HUDEP-2 (cell line): ENCODE data around the gene BNIP5.

Experiments
- DNase-seq, 76 experiments: peaks; one replicate each; lab custom pipeline; 2025; ENCODE audit not compliant: unreplicated experiment in 76 of 76; lab: John Stamatoyannopoulos, UW

The BNIP5 gene, protein sequence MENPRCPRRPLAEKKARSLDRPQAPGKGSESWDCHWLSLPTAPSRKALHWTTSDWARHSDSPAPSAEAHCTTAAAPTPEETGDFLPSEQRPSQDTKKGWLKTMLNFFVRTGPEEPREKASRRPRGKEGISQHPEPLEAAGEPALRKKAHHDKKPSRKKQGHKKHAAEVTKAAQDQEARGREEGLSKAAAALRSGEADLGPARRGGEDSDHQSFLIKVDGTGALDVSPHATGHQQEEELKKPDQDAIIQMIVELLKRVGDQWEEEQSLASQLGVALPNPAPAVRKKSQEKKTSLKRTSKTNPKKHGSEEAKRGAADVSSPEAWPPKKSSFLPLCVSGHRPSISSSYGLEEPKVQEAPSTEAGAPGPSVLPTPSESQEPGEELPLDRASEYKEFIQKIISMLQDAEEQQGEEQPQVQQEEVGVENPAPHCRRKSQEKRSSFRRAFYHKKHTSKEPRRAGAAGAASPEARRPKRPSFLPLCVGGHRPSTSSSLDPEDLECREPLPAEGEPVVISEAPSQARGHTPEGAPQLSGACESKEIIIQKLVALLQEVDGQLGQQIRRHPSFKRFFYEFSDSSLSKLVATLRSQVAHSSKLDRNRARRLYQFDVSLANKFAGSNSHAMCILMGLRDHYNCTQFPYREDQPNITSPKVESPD

DNA sequence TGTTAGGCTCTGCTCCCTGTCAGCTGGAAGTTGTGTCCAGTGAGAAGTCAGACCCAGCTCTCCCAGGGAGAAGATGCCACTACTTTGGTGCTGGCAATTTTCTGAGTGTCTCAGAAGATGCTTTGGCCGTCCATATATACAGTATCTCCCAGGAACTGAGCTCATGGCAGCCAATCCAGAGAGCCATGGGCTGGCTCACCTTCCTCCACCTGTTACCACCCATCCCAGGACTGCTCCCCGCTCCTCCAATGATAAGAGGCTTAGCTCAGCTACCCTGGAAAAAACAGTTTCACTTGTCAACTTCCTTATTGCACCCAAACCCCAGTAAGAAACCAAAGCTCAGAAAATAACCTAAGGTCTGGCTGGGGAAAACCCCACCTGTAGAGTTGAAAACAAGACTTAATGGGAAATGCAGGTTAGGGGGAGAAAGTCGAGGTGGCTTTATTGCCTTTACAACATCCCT lies at the start of gene BNIP5:
BNIP5 (minus strand) TSS at position 110 of the 463 bp plus-strand sequence. CDS start 6,198 bp downstream, outside the sequence.
- no peak for DNase-seq

DNA sequence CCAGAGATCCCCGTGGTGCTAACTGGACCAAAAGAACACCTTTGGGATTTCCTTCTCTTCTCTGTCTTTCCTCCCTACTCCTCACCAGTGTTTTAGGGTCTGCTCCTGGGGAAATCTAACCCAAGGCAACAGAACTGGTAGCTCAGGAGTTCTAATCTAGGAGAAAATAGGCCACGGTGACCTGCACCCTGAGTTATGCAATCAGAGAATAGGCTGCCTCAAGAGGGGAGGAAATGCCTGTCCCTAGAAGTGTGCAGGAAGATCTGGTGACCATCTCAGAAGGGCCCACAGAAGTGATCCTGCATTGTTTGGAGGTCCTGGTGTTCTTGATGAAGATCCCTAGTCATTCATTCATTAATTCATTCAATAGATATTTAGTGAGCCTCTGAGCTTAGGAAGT lies 47.4 kb upstream of the BNIP5 start:
- DNase-seq = no peak

DNA sequence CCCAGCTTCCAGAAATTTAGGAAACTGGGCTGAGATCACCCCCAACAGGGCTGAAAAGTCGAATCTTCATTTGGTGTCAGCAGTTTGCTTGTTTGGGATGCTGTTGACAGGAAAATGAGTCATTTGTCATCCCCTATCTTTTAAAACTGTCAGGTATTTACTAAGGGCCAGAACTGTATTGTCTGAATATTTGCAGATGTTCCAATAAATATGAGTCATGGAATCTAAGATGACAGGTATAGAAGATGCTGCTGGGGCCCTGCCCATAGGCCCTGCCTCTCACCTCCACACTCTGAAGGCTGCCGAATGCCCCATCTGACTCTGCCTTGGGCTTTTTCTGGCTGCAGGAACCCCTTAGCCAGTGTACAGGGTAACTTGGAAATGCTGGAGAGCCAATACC lies 46.9 kb upstream of the BNIP5 start:
- no peak for DNase-seq

DNA sequence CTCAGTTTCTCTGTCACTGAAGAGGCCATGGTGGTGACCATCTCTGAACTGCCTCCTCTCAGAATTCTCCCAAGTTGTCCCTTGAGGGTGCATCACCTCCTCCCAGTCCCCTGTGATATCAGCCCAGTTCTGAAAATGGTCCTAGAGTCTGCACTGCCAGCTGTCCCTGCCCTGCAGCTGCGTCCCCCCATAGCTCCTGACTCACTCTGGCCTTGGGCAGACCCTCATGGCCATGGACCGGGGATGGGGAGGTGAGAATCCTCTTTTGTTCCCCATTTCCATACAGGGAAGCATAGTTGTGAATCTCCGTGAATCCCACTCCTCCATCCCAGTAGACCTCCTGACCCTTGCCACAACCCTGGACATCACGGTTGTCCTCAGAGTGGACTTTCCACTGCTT lies 46.3 kb upstream of the BNIP5 start:
- DNase-seq = no peak

DNA sequence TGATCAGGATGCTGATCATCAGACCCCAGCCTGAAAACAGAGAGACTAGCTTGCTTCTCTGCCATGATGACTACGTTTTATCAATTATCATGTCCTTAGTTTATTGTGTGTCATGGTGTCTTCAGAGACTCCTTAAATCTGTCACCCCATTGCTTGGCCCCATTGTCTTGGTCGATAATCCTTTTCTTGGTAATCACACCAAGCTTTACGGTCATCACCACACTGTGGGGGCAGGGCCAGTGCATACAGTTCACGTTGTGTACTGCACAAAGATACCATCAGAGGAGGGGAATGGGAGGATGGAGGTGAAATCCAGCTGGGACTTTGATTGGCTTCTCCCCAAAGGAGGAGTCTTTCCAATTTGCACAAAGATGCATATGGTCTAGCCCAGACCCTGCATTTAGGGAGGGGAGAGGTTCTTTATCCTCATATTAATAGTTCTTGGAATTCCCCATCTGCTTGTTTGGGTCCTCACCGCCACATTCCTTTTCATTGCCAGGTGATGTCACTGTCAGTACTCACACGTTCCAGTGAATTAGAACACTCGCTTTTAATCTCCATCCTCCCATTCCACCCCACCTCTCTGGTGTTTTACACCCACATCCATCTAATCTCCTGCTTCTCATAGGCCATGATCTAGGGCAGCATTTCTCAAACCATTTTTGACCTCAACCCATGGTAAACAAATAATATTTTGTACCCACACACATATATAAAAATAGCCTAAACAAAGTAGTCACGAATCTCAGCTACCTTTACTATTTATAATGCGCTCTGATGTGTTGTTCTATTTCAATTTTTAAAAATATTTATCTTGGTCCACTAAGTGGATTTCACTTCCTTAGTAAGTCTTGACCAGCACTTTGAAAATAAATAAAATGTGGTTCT lies 45.1 kb upstream of the BNIP5 start:
- no peak for DNase-seq

DNA sequence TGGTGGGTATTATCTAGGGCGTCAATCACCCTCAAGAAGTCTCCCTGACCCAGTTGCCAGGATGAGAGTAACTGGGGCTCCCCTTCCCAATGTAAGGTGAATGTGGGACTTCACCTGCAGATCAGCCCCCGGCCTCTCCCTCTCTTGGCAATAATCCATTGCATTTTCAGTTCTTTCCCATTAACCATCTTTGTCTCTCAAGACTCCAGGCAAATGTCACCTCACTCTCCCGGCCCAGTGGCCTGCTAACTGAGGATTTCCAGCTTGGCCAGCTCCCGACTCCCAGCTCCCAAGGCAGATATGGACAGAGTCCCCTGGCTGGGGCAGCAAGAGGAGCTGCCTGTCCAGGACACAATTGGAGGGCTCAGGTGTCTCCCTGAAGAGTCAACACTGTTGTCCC lies 43.5 kb upstream of the BNIP5 start:
- DNase-seq = no peak

DNA sequence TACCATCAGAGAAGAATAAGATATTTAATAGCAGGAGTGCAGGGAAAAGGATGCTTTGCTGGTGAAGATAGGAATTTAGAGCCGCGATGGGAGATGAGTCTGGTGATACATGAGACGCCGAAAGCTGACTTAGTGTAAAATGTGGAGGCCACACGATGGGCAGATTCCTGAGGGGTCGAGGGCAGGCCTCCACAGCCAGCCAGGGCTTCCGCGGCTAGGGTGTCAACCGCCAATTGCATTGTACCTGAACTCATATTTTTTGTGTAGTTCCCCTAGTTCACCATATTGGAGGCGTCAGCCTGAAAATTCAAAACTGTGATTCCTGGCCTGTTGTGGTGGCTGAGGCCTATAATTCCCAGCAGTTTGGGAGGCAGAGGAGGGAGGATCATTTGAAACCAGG lies 42.2 kb upstream of the BNIP5 start:
- no peak for DNase-seq

DNA sequence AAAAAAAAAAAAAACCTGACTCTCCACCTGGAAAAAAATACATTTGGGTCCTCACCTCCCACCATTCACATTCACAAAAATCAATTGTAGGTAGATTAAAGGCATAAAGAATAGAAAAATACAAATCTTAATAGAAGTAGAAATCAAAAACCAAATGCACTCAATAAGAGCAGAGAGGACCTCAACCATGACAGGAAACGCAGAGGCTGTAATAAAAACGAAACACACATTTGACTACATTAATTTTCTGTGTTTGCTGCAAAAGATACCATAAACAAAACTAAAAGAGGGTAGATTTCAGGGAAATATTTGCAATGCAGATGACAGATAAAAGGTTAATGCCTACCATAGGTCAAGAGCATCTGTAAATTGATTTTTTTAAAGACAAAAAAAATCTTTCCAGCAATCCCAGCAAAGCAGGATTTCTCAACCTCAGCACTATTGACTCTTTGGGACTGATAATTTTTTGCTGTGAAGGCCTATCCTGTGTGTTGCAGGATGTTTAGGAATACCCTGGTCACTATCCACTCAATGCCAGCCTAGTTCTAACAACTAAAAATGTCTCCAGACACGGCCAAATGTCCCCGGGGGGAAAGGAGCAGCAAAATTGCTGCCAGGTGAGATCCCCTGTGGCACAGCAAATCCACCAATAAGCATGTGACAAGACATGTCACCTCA lies 41.7 kb upstream of the BNIP5 start:
- DNase-seq = no peak

DNA sequence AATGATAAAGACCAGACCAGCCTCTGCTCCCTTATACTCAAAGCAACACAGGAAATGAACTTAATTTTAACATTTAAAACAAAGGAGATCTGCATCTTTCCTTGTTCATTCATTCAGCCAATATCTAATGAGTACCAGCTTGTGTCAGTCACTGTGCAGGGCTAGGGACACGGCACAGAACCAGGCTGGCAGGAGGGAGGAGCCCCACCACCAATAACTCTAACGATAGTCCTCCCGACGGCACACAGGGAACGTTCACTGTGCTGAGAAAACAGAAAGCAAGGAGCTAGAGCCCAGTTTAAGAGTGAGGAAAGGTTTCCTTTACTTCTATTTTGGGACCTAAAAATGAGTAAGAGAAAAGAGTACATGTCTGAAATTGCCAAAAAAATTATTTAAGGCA lies 40.9 kb upstream of the BNIP5 start:
- DNase-seq = no peak

DNA sequence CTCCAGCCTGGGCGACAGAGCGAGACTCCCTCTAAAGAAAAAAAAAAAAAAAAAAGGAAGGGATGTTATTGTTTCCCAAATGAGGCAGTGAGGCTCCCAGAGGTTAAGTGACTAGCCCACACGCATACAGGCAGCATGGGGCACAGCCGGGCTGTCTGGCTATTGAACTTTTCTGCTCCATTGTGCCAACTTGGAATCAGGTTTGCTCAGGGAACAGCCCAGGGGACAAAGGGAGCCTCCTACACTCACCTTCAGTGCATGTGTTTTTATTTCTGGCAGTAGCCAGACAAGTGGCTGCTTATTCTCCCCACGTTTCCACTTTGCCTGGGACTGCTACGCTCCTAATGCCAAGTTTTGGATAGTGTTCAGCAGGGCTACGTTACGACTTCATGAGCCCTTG lies 40.1 kb upstream of the BNIP5 start:
- DNase-seq = no peak

DNA sequence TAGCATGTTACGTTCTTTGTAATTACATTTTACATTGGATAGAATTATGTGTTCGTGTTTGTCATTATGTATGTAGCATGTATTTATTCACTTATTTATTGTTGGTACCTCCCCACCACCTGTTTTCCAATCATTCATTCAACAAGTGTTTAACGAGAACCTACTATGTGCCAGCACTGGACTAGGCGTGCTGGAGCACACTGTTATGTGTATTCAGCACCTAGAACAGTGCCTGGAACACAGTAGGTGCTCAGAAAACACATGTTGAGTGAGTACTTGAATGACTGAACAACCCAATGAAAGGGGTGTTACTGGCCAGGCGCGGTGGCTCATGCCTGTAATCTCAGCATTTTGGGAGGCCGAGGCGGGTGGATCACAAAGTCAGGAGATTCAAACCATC lies 39.5 kb upstream of the BNIP5 start:
- DNase-seq = no peak

DNA sequence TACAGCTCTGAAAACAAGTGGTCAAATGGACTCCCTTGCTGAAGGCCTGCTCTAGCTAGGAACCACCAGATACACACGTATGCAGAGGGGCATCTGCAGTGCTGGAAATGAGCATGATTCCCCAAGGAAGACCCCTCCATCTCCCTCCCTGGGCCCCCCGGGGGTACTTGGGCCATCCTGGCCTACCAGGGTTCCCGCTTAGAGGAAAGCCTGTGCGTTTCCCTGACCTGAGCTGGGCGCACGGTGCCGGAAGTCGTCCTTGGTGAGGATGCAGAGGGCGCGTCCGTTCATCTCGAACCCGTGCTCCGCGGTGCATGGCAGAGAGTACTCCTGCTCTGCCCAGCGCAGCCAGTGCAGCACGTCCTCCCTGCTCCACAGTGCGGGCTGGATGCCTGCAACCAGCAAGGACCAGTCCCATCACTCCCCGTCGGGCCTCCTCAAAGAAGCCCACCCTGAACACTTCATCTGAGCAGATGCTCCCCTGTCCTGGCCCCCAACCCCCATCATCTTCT lies 39.0 kb upstream of the BNIP5 start:
- no peak for DNase-seq

DNA sequence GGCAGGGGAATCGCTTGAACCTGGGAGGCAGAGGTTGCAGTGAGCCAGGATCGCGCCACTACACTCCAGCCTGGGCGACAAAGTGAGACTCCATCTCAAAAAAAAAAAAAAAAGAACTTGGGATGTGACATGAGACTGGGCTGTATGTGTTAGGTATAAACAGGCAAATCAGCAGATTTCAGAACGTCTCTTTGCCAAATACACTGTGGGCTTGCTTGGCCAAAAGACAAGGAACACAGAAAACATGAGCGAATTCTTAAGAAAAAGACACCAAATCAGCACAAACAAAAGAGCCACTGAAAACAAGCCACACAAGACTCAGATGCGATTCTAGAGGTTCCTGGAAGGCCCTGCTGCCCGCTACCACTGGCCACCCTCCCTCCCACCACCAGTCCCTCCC lies 38.3 kb upstream of the BNIP5 start:
- DNase-seq = no peak

DNA sequence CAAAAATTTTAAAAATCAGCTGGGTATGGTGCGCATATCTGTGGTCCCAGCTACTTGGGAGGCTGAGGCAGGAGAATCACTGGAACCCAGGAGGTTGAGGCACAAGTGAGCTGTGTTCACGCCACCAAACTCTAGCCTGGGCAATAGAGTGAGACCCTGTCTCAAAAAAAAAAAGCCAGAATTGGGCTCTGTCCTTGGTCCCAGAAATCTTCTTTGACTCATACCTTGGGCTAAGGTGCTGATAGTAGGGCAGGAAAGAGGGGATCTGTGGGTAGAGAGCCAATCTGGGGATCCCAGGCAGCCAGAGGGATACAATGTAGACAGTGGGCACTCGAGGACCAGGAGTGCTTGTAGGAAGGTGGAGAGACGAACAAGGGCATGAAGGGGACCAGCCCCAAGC lies 37.5 kb upstream of the BNIP5 start:
- DNase-seq = no peak

DNA sequence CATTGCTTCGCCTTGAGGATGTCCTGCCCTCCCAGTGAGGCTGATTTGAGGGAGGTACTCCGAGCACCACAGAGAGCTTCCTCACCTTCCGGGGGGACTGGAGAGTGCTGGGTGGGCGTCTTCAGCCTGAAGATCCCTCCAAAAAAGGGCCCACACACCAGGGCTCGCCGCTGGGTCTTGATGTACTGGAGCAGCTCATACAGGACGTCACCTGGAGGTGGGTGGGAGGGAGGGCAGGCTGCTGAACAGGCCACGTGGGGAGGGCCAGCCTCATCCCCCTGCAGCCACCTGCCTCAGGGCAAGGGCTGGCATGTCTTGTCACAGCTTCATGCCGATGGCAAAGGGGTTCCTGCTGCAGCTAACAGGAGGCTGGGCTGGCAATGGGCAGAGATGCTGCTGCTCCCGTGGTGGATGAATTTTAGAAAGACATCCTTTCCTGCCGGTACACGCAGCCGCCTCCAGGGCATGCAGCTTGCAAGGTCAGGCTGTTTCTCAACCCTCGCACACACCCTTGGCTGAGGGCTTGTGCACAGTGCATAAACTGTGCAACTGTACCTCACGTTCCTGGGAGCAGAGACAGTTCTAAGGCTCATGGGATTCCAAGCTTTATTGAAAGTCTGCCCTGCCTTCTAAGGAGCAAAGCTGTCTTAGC lies 36.8 kb upstream of the BNIP5 start:
- DNase-seq = no peak

DNA sequence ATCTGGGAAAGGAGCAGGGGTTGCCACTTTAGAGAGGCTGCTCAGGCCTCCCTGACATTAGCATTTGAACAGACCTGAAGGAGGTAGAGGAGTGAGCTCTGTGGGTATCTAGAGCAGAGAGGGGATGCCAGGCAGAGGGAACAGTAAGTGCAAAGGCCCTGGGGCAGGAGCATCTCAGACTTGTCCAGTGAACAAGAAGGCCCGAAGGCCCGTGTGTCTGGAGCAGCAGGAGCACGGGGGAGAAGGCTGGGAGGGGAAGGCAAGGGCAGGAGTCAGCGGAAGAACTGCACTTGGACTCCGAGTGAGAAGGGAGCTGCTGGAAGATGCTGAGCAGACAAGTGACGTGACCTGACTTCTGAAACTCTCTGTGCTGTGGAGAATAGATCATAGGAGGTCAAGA lies 35.4 kb upstream of the BNIP5 start:
- no peak for DNase-seq

DNA sequence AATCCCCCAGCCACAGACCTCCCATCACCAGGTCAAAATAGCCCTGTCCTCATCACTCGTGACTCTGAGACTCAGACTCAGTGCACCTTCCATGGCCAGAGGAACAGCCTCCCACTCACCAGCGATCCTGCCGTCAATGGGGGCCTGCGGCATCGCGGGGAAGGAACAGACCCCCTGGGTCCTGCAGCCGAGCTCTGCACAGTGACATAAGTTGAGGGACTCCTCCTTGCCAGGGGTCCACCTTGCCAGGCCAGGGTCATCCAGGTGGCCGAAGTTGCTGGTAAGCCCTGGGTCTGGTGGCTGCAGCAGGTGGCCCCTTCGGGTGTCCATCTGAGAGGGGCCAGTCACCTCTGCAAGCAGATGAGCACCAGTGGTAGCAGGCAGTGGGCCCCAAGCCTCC lies 34.5 kb upstream of the BNIP5 start:
- DNase-seq = no peak

DNA sequence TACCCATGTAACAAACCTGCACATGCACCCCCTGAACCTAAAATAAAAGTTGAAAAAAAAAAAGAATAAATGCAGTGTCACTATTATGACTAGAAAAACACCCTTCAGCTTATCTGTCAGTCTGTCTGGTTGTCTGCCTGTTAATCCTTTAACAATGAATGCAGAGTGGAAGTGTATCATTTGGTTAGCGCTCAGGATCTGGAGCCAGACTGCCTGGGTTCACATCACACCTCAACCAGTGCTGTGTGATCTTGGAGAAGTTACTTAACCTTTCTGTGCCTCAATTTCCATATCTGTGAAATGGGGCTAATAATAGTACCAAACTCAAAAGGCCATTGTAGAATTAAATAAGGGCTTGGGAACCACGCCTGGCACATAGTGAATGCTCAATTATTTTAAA lies 34.0 kb upstream of the BNIP5 start:
- no peak for DNase-seq

DNA sequence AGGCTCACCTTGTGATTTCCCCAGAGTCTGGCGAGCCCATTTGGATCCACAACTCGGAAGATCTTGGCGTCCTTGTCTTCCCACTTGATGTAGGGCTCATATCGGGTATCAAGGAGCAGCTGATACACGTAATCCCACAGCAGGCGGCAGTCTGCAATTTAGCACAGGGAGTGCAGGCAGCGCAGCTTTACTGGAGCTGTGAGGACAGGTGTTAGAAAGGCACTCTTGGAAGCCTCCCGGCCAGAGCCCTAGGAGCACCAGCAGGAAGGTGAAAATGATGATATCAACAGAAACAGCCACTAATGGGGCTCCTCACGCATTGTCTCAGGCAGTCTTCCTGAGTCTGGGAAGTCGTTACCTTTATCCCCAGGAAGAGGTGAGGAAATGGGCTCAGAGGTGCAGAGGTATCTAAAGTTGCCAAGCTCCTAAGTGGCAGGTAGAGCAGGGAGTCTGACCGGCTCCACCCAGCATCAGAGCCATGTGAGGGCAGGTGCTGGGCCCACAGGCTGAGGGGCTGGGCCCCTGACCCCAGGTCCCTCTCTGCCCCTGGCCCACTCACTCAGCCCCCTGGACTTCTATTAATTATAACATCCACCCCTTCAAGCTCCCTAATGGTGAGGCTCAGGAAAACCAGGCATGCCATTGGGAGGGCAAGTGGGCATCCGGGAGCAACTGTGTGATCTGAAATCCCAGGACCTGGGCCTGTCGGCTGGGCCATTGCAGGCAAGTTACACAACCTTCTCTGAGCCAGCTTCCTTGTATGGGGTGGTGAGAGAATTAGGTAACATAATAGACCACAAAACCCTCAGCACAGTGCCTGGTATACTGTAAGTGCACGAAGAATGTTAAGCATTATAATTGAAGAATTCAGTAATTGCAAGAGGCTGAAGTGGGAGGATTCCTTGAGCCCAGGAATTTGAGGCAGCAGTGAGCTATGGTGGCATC lies 32.5 kb upstream of the BNIP5 start:
- DNase-seq = no peak
